ENCODE measurements around the gene PRRC2B. TPM values are rescaled to one million over a fixed set of nuclear protein-coding genes. Genes with fewer than 3 reads are reported as not detected.
"Not testable (repeated sequence)": the region's sequence is repeated elsewhere in the genome, so short reads cannot be mapped to it uniquely, and the experiment has no call there.

Gene PRRC2B
- polyA plus RNA-seq, 1 donor, result 133 TPM

DNA sequence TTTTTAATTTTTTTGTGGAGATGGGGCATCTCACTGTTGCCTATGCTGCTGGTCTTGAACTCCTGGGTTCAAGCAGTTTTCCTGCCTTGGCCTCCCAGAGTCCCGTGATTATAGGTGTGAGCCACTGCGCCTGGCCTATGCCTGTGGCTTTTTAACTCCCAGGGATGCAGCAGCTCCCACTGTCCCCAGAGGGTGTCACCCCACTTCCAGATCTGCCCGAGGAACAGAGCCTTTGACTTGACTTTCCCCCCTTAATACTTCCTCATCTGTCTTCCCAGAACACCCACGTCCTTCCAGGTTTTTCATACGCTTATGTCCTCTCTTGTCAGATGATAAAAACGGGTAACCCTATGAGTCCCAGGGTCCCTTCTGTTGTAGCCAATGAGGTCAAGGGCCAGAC is 7.6 kb upstream of the PRRC2B start:
- DNase-seq (ENCODE audit: low read depth), result no peak

DNA sequence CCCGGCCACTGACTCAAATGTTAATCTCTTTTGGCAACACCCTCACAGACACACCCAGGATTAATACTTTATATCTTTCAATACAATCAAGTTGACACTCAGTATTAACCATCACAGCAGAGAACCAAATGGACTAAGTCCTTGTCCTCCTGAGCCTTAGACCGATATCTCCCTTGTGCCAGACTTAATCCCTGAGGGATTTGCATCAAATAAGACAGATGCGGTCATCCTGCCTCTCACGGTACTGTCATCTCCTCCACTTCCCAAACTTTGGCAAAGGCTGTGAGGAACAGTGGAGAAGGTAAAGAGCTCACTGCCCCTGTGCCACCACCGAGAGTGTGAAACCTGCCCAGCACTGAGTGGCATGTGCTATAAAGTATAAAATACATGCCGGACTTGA is 6.5 kb upstream of the PRRC2B start:
- no peak for DNase-seq (ENCODE audit: low read depth)

GRCh38 chr9:131391020-131391419 is 2.9 kb upstream of the PRRC2B start:
- DNase-seq (ENCODE audit: low read depth), result no peak

- no peak for DNase-seq (ENCODE audit: low read depth)
Observed at GRCh38 chr9:131391504-131391903, 2.4 kb upstream of the PRRC2B start.

- no peak for DNase-seq (ENCODE audit: low read depth)
Observed at GRCh38 chr9:131394464-131395156, 724 bp downstream of the PRRC2B start.

GRCh38 chr9:131395157-131396098 is 1.5 kb downstream of the PRRC2B start:
- DNase-seq (ENCODE audit: low read depth), result no peak

DNA sequence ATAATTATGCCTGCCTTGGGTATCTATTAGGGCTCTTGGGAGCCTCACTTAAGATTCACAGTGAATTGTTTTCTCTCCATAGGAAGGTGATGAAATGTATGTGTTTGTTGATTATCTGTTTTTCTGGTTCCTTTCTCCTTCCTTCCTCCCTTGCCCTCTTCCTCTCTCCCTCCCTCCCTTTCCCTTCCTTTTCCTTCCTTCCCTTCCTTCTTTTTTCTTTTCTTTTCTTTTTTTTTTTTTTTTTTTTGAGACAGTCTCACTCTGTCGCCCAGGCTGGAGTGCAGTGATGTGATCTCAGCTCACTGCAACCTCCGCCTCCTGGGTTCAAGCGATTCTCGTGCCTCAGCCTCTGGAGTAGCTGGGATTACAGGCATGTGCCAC is 2.2 kb downstream of the PRRC2B start:
- DNase-seq (ENCODE audit: low read depth), result not testable (repeated sequence)

GRCh38 chr9:131396626-131397025 is 2.7 kb downstream of the PRRC2B start:
- no peak for DNase-seq (ENCODE audit: low read depth)

GRCh38 chr9:131397100-131397790 is 3.4 kb downstream of the PRRC2B start:
- no peak for DNase-seq (ENCODE audit: low read depth)

DNA sequence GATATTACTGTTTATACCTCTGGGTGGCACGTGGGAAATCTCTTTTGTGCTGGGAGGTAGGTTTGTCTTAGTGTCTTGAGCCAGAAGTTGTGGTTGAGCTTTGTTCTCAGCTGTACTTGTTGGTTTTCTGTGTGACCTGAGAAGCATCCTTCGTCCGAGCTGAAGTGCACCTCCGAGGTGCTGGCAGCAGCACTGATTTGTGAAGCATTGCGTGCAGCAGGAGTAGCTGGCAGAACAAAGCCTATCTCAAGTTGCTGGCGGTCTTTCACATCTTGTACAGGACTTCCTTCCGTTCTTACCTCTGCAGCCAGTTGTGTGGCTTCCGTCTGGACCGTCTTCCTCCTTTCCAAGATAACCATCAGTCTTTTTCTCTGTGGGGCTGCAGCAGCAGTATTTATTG is 4.3 kb downstream of the PRRC2B start:
- DNase-seq (ENCODE audit: low read depth), result no peak

DNA sequence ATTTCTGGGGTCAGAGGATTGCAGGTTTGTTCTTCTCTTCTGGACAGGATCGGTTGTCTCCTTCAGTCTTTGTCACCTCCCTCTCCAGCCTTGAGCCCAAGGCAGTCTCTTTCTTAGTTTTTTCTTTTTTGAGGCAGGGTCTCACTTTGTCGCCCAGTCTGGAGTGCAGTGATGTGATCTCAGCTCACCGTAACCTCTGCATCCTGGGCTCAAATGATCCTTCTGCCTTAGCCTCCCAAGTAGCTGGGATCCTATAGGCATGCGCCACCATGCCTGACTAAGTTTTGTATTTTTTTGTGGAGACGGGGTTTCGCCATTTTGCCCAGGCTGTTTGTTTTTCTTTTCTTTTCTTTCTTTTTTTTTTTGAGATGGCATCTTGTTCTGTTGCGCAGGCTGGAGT is 6.1 kb downstream of the PRRC2B start:
- no peak for DNase-seq (ENCODE audit: low read depth)

- DNase-seq (ENCODE audit: low read depth), result no peak
Observed at GRCh38 chr9:131400627-131401026, 6.7 kb downstream of the PRRC2B start.

- no peak for DNase-seq (ENCODE audit: low read depth)
Observed at GRCh38 chr9:131402073-131402472, 8.2 kb downstream of the PRRC2B start.

DNA sequence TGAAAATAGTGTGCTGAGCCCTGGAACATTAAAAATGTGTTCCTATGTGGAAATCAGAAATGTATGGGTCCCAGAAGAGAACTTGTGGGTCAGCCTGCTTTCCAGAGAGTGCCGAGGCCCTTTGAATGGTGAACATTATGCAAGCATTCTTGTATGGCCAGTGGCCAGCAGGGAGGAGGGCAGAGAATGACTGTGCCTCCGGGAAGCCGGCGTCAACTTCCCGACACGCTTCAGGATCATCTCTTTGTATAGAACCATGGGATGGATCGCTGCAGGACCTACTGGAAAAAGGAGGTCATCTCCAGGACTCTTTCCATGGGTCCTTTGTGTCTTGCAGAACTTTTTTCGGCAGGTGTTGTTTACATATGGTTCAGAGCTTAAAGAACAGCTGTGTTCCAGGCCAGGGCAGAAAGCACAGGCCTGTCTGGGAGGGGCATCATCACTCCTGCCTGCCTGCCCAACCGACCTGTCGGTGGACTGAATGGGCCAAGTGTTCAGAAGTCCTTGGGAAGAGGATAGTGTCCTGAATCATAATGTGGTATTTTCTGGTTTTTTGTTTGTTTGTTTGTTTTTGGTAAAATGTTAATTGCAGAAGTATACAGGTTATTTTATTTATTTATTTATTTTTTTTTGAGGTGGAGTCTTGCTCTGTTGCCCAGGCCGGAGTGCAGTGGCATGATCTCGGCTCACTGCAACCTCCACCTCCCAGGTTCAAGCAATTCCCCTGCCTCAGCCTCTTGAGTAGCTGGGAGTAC is 9.0 kb downstream of the PRRC2B start:
- no peak for DNase-seq (ENCODE audit: low read depth)

DNA sequence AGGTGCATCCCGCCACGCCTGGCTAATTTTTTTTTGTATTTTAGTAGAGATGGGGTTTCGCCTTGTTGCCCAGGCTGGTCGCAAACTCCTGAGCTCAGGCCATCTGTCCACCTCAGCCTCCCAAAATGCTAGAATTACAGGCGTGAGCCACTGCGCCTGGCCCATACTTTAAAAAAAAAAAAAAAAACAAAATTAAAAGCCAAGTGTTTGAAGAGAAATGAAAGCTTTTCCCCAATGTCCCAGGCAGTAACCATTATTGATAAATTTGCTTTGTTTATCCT is 9.5 kb downstream of the PRRC2B start:
- DNase-seq (ENCODE audit: low read depth), result no peak

DNA sequence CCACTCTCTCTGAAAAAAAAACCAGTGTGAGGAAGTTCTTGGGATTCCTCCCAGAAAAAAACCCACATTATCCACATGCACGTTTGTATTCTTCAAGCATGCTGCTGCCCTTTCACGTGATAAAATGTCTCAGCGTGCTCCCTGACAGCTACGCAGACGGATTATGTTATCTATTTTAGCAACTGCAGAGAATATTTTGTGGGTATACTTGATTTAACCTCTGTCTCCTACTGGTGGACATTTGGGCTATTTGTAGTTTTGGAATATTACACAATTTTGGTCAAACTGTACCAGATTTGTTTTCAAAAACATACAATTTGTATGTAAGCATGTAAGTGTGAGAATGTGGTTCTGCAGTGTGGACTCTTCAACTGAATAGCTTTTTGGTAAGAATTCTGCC is 10.7 kb downstream of the PRRC2B start:
- DNase-seq (ENCODE audit: low read depth), result no peak

GRCh38 chr9:131404987-131405386 is 11.1 kb downstream of the PRRC2B start:
- DNase-seq (ENCODE audit: low read depth), result no peak

DNA sequence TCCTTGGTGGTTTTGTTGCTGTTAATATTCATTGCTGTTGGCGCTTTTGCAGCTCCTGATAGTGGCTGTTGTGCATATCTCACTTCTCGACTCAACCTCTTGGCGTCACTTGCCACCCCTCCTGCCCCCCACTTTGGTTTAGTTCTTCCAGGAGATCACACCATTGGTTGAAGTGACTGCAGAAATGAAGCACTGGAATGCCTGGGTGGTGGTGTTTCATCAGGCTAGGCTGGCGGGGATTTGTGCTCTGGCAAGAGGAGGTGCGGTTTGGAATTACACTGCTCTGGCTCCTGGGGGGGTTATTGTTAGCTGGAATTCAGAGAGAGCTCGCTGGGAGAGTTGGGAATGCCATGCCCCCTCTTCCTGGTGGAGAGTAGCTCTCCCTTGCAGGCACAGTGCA is 11.5 kb downstream of the PRRC2B start:
- DNase-seq (ENCODE audit: low read depth), result no peak

DNA sequence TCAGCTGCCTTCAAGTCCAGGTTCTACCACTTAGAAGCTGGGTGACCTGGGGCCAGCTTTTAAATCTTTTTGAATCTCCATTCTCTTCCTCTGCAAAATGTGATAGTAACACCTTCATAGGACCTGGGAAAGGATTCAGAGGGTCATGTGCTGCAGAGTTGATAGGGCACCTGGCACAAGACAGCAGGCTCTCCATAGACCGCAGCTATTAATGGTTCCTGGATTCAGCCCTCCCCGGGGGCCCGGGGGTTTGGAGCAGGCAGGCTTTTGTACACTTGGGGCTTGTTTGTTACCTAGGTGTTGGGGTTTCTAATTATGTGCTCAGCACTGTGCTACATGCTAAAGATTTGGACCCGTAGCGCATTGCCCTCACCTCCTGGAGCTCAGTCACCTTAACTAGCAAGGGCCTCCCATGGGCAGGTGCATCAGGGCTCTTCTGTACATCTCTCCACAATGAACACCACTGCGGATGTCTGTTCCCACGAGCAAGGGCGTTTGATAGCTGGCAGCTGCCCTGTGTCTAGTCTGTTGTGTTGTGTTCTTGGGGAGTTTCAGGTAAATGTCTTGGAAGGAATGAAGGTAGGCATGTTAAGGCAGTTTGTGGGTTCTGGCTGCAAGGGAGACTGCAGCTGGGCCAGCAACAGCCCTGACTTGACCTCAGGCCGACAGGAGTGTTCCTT is 12.1 kb downstream of the PRRC2B start:
- DNase-seq (ENCODE audit: low read depth), result no peak

GRCh38 chr9:131406563-131407436 is 12.9 kb downstream of the PRRC2B start:
- no peak for DNase-seq (ENCODE audit: low read depth)
